ENCODE results near the gene NBR1. TPM values are rescaled to one million over a fixed set of nuclear protein-coding genes. Genes with fewer than 3 reads are reported as not detected.
"Not testable (repeated sequence)": the region's sequence is repeated elsewhere in the genome, so short reads cannot be mapped to it uniquely, and the experiment has no call there.

Gene NBR1
- total and polyA plus RNA-seq, 4 donors = 18.2 to 74.6 (median 44.7) TPM

DNA sequence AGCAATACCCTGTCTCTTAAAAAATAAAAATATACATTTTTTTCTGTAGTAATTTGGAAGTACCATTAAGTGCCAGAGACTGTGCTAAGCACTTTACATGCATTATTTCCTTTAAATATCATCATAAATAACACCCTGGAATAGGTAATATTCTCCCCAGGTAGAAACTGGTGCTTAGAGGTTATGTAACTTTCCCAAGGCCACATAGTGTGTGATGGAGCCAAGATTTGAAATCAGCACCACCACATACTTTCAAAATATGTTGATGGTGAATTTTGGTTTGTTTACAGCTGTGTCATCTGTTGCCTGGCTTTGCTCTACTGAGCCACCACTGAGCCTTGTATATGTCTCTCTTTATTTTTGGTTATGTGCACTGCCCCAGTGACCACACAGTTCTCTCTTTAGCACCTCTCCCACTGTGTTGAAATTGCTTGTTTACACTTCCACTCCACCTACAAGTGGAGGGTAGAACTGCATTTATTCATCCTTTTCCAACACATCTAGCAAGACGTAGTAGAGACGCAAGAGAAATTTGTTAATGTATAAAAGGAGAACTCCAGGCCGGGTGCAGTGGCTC is 19.0 kb upstream of the NBR1 start (continued):
- no peak for TF ChIP-seq EGR1 (IDR thresholded peaks at IDR 0.05; ENCODE audit: low read depth in 2 of 2)
- TF ChIP-seq NR2F2 (IDR thresholded peaks at IDR 0.05) = no peak
- TF ChIP-seq YY1 (IDR thresholded peaks at IDR 0.05) = no peak
- no peak for TF ChIP-seq GABPA (IDR thresholded peaks at IDR 0.05 in 1 of 2, conservative IDR thresholded peaks at IDR 0.05 in 1 of 2)
- peak in 1 of 2 donors; percentile 18 for TF ChIP-seq JUND (IDR thresholded peaks at IDR 0.05)
- TF ChIP-seq TAF1 (conservative IDR thresholded peaks at IDR 0.05) = no peak

- H3K36me3 ChIP-seq (ENCODE audit: control insufficient read depth in 4 of 4, insufficient read depth in 3 of 4, low read depth in 1 of 4, low read length in 3 of 4); DNase-seq (ENCODE audit: low spot score); H3K9me3 ChIP-seq (ENCODE audit: control insufficient read depth in 4 of 4, low read length in 3 of 4); H3K9ac ChIP-seq (ENCODE audit: low read depth in 1 of 2, low read length in 2 of 2); H3K27ac ChIP-seq (ENCODE audit: low read depth in 1 of 2, low read length in 2 of 2); H3K4me3 ChIP-seq (ENCODE audit: low read depth in 1 of 3, low read length in 3 of 3); H3K27me3 ChIP-seq (ENCODE audit: control insufficient read depth in 4 of 4, insufficient read depth in 4 of 4, low read length in 3 of 4): not testable (repeated sequence)
- peaks cover 2 to 14% (median 4%) of the 10 kb centered on the region in 4 donors for H3K4me1 ChIP-seq (ENCODE audit: control insufficient read depth in 4 of 4, insufficient read depth in 4 of 4, low read length in 3 of 4)
- peak; percentile 31 for TF ChIP-seq NR2F2 (IDR thresholded peaks at IDR 0.05)
- WGBS = 79% methylated on average over 3 of the region's 3 CpGs
Observed at GRCh38 chr17:43153197-43153835, 17.7 kb upstream of the NBR1 start.

- no peak for DNase-seq (ENCODE audit: low spot score)
- Histone ChIP-seq H3K27ac (ENCODE audit: low read depth in 1 of 2, low read length in 2 of 2) (no peak overlapping the region), H3K9me3 (ENCODE audit: control insufficient read depth in 4 of 4, low read length in 3 of 4) (no peaks in the 10 kb centered on the region), H3K27me3 (ENCODE audit: control insufficient read depth in 4 of 4, insufficient read depth in 4 of 4, low read length in 3 of 4) (no peaks in the 10 kb centered on the region), H3K36me3 (ENCODE audit: control insufficient read depth in 4 of 4, insufficient read depth in 3 of 4, low read depth in 1 of 4, low read length in 3 of 4) (peaks cover 0 to 2% (median under 1%) of the 10 kb centered on the region in 4 donors), H3K9ac (ENCODE audit: low read depth in 1 of 2, low read length in 2 of 2) (no peak overlapping the region), H3K4me3 (ENCODE audit: low read depth in 1 of 3, low read length in 3 of 3) (no peak overlapping the region), H3K4me1 (ENCODE audit: control insufficient read depth in 4 of 4, insufficient read depth in 4 of 4, low read length in 3 of 4) (peaks cover 2 to 14% (median 4%) of the 10 kb centered on the region in 4 donors)
- 59% methylated on average over 3 of the region's 3 CpGs for WGBS
- TF ChIP-seq, protein P1, sequence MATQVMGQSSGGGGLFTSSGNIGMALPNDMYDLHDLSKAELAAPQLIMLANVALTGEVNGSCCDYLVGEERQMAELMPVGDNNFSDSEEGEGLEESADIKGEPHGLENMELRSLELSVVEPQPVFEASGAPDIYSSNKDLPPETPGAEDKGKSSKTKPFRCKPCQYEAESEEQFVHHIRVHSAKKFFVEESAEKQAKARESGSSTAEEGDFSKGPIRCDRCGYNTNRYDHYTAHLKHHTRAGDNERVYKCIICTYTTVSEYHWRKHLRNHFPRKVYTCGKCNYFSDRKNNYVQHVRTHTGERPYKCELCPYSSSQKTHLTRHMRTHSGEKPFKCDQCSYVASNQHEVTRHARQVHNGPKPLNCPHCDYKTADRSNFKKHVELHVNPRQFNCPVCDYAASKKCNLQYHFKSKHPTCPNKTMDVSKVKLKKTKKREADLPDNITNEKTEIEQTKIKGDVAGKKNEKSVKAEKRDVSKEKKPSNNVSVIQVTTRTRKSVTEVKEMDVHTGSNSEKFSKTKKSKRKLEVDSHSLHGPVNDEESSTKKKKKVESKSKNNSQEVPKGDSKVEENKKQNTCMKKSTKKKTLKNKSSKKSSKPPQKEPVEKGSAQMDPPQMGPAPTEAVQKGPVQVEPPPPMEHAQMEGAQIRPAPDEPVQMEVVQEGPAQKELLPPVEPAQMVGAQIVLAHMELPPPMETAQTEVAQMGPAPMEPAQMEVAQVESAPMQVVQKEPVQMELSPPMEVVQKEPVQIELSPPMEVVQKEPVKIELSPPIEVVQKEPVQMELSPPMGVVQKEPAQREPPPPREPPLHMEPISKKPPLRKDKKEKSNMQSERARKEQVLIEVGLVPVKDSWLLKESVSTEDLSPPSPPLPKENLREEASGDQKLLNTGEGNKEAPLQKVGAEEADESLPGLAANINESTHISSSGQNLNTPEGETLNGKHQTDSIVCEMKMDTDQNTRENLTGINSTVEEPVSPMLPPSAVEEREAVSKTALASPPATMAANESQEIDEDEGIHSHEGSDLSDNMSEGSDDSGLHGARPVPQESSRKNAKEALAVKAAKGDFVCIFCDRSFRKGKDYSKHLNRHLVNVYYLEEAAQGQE (IDR thresholded peaks at IDR 0.05) = no peak
- TF ChIP-seq JUND (IDR thresholded peaks at IDR 0.05) = no peak
Observed at GRCh38 chr17:43155666-43156065, 15.3 kb upstream of the NBR1 start.

DNA sequence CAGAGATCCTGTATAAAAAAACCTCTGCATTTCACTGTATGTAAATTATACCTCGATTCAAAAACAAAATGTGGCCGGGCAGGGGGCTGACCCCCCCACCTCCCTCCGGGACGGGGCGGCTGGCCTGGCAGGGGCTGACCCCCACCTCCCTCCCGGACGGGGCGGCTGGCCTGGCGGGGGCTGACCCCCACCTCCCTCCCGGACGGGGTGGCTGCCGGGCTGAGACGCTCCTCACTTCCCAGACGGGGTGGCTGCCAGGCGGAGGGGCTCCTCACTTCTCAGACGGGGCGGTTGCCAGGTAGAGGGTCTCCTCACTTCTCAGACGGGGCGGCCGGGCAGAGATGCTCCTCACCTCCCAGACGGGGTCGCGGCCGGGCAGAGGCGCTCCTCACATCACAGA is 11.8 kb upstream of the NBR1 start:
- H3K4me1 ChIP-seq (ENCODE audit: control insufficient read depth in 4 of 4, insufficient read depth in 4 of 4, low read length in 3 of 4); H3K27me3 ChIP-seq (ENCODE audit: control insufficient read depth in 4 of 4, insufficient read depth in 4 of 4, low read length in 3 of 4); H3K36me3 ChIP-seq (ENCODE audit: control insufficient read depth in 4 of 4, insufficient read depth in 3 of 4, low read depth in 1 of 4, low read length in 3 of 4); H3K27ac ChIP-seq (ENCODE audit: low read depth in 1 of 2, low read length in 2 of 2); H3K4me3 ChIP-seq (ENCODE audit: low read depth in 1 of 3, low read length in 3 of 3); DNase-seq (ENCODE audit: low spot score); H3K9ac ChIP-seq (ENCODE audit: low read depth in 1 of 2, low read length in 2 of 2); H3K9me3 ChIP-seq (ENCODE audit: control insufficient read depth in 4 of 4, low read length in 3 of 4): not testable (repeated sequence)
- 92% methylated on average over 25 of the region's 25 CpGs for WGBS

DNA sequence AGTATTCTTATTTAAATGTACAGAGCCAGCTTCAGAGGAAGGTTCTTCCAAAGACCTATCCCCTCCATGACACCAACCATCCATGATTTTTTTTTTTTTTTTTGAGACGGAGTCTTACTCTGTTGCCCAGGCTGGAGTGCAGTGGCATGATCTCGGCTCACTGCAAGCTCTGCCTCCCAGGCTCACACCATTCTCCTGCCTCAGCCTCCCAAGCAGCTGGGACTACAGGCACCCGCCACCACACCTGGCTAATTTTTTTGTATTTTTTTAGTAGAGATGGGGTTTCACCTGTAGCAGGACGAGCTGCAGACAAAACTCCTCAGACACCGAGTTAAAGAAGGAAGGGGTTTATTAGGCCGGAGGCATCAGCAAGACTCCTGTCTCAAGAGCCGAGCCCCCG is 11.1 kb upstream of the NBR1 start:
- not testable (repeated sequence) for H3K9me3 ChIP-seq (ENCODE audit: control insufficient read depth in 4 of 4, low read length in 3 of 4); H3K9ac ChIP-seq (ENCODE audit: low read depth in 1 of 2, low read length in 2 of 2); DNase-seq (ENCODE audit: low spot score); H3K27ac ChIP-seq (ENCODE audit: low read depth in 1 of 2, low read length in 2 of 2); H3K4me1 ChIP-seq (ENCODE audit: control insufficient read depth in 4 of 4, insufficient read depth in 4 of 4, low read length in 3 of 4); H3K36me3 ChIP-seq (ENCODE audit: control insufficient read depth in 4 of 4, insufficient read depth in 3 of 4, low read depth in 1 of 4, low read length in 3 of 4); H3K4me3 ChIP-seq (ENCODE audit: low read depth in 1 of 3, low read length in 3 of 3); H3K27me3 ChIP-seq (ENCODE audit: control insufficient read depth in 4 of 4, insufficient read depth in 4 of 4, low read length in 3 of 4)
- WGBS = 96% methylated on average over 8 of the region's 8 CpGs

GRCh38 chr17:43165971-43166370 is 5.0 kb upstream of the NBR1 start:
- not testable (repeated sequence) for H3K36me3 ChIP-seq (ENCODE audit: control insufficient read depth in 4 of 4, insufficient read depth in 3 of 4, low read depth in 1 of 4, low read length in 3 of 4); H3K9ac ChIP-seq (ENCODE audit: low read depth in 1 of 2, low read length in 2 of 2); DNase-seq (ENCODE audit: low spot score); H3K27me3 ChIP-seq (ENCODE audit: control insufficient read depth in 4 of 4, insufficient read depth in 4 of 4, low read length in 3 of 4); H3K9me3 ChIP-seq (ENCODE audit: control insufficient read depth in 4 of 4, low read length in 3 of 4); H3K27ac ChIP-seq (ENCODE audit: low read depth in 1 of 2, low read length in 2 of 2); H3K4me3 ChIP-seq (ENCODE audit: low read depth in 1 of 3, low read length in 3 of 3)
- H3K4me1 ChIP-seq (ENCODE audit: control insufficient read depth in 4 of 4, insufficient read depth in 4 of 4, low read length in 3 of 4) = peaks cover 0 to 22% (median 11%) of the 10 kb centered on the region in 4 donors

Data from liver (tissue), 9 donors.